ENCODE results near the gene CMTM5.

CMTM5 gene

GRCh38 chr14:23392613-23393012, 15.8 kb downstream of the CMTM5 start:
- H3K4me2 ChIP-seq (ENCODE audit: low read depth, low read length, poor library complexity, severe bottlenecking), result no peak overlapping the region

GRCh38 chr14:23396126-23396525, 19.3 kb downstream of the CMTM5 start:
- Histone ChIP-seq H3K4me2 (ENCODE audit: low read depth, low read length, poor library complexity, severe bottlenecking) (no peak overlapping the region), H3F3A (ENCODE audit: low read depth) (no peaks in the 10 kb centered on the region), H3K4me3 (ENCODE audit: low read length, poor library complexity, severe bottlenecking) (no peak overlapping the region), H3K36me3 (ENCODE audit: insufficient read depth, low read length) (no peaks in the 10 kb centered on the region), H3K9me3 (ENCODE audit: insufficient read depth, low read depth, low read length) (no peaks in the 10 kb centered on the region), H4K20me1 (ENCODE audit: insufficient read depth, low read length, poor library complexity, severe bottlenecking) (no peaks in the 10 kb centered on the region), H2AFZ (ENCODE audit: low read length) (no peak overlapping the region), H3K27me3 (ENCODE audit: insufficient read depth, low read length, poor library complexity, severe bottlenecking) (no peaks in the 10 kb centered on the region), H3K9ac (ENCODE audit: low read depth, low read length, poor library complexity, severe bottlenecking) (no peak overlapping the region), H3K4me1 (ENCODE audit: insufficient read depth, low read length, poor library complexity, severe bottlenecking) (no peaks in the 10 kb centered on the region), H3K9me2 (replicated peaks; ENCODE audit: low read depth, low read length) (no peaks in the 10 kb centered on the region), H3K79me2 (ENCODE audit: insufficient read depth, low read length) (no peaks in the 10 kb centered on the region)
- TF ChIP-seq, protein P1, sequence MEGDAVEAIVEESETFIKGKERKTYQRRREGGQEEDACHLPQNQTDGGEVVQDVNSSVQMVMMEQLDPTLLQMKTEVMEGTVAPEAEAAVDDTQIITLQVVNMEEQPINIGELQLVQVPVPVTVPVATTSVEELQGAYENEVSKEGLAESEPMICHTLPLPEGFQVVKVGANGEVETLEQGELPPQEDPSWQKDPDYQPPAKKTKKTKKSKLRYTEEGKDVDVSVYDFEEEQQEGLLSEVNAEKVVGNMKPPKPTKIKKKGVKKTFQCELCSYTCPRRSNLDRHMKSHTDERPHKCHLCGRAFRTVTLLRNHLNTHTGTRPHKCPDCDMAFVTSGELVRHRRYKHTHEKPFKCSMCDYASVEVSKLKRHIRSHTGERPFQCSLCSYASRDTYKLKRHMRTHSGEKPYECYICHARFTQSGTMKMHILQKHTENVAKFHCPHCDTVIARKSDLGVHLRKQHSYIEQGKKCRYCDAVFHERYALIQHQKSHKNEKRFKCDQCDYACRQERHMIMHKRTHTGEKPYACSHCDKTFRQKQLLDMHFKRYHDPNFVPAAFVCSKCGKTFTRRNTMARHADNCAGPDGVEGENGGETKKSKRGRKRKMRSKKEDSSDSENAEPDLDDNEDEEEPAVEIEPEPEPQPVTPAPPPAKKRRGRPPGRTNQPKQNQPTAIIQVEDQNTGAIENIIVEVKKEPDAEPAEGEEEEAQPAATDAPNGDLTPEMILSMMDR (conservative IDR thresholded peaks at IDR 0.05; ENCODE audit: low read length), result no peak
- TF ChIP-seq EZH2phosphoT487 (IDR thresholded peaks at IDR 0.05; ENCODE audit: borderline replicate concordance), result no peak

More at GRCh38 chr14:23392613-23393012, 15.8 kb downstream of the CMTM5 start:
- H2AFZ ChIP-seq (ENCODE audit: low read length), result no peak overlapping the region
- no peaks in the 10 kb centered on the region for H3K27me3 ChIP-seq (ENCODE audit: insufficient read depth, low read length, poor library complexity, severe bottlenecking)
- no peaks in the 10 kb centered on the region for H3K79me2 ChIP-seq (ENCODE audit: insufficient read depth, low read length)
- no peaks in the 10 kb centered on the region for H4K20me1 ChIP-seq (ENCODE audit: insufficient read depth, low read length, poor library complexity, severe bottlenecking)
- H3K9me2 ChIP-seq (replicated peaks; ENCODE audit: low read depth, low read length), result no peaks in the 10 kb centered on the region
- no peaks in the 10 kb centered on the region for H3K9me3 ChIP-seq (ENCODE audit: insufficient read depth, low read depth, low read length)
- no peaks in the 10 kb centered on the region for H3K36me3 ChIP-seq (ENCODE audit: insufficient read depth, low read length)
- H3F3A ChIP-seq (ENCODE audit: low read depth), result no peaks in the 10 kb centered on the region
- TF ChIP-seq, protein P1 (conservative IDR thresholded peaks at IDR 0.05; ENCODE audit: low read length), result no peak
- no peak for TF ChIP-seq EZH2phosphoT487 (IDR thresholded peaks at IDR 0.05; ENCODE audit: borderline replicate concordance)
- no peak overlapping the region for H3K9ac ChIP-seq (ENCODE audit: low read depth, low read length, poor library complexity, severe bottlenecking)
- H3K4me3 ChIP-seq (ENCODE audit: low read length, poor library complexity, severe bottlenecking), result no peak overlapping the region
- H3K4me1 ChIP-seq (ENCODE audit: insufficient read depth, low read length, poor library complexity, severe bottlenecking), result no peaks in the 10 kb centered on the region

DNA sequence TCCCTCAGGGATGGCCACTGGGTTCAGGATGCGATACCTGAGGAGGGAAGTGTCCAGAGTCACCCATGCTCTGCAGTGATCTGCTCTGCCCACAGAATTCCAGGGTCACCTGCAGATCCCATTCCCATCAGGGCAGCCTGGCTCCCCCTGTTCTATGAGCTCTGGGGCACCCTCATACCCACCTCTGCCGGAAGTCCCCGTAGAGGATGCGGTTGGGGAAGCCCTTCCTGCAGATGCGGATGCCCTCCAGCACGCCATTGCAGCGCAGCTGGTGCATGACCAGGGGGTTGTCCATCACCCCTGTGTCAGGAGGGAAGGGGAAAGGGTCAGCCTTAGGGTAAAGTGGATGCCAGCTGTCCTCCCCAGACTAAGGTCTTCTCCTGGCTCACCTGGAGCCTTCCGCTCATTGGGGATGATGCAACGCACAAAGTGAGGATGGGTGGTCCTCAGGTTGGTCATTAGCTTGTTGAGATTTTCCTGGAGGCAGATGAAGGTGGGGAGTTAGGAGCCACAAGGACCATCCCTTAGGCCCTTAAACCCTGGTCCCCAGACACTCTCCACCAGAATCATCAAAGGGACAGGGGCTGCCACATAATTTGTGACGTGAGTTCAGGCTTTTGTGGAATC, 20.0 kb downstream of the CMTM5 start:
- Histone ChIP-seq H2AFZ (ENCODE audit: low read length) (no peak overlapping the region), H3K9me2 (replicated peaks; ENCODE audit: low read depth, low read length) (no peaks in the 10 kb centered on the region), H3K79me2 (ENCODE audit: insufficient read depth, low read length) (no peaks in the 10 kb centered on the region), H3K4me3 (ENCODE audit: low read length, poor library complexity, severe bottlenecking) (no peak overlapping the region), H3K9ac (ENCODE audit: low read depth, low read length, poor library complexity, severe bottlenecking) (no peak overlapping the region), H3K4me2 (ENCODE audit: low read depth, low read length, poor library complexity, severe bottlenecking) (no peak overlapping the region), H3K27me3 (ENCODE audit: insufficient read depth, low read length, poor library complexity, severe bottlenecking) (no peaks in the 10 kb centered on the region), H4K20me1 (ENCODE audit: insufficient read depth, low read length, poor library complexity, severe bottlenecking) (no peaks in the 10 kb centered on the region), H3K9me3 (ENCODE audit: insufficient read depth, low read depth, low read length) (no peaks in the 10 kb centered on the region), H3K36me3 (ENCODE audit: insufficient read depth, low read length) (no peaks in the 10 kb centered on the region), H3K4me1 (ENCODE audit: insufficient read depth, low read length, poor library complexity, severe bottlenecking) (no peaks in the 10 kb centered on the region), H3F3A (ENCODE audit: low read depth) (no peaks in the 10 kb centered on the region)
- TF ChIP-seq, protein P1 (conservative IDR thresholded peaks at IDR 0.05; ENCODE audit: low read length), result no peak
- no peak for TF ChIP-seq EZH2phosphoT487 (IDR thresholded peaks at IDR 0.05; ENCODE audit: borderline replicate concordance)

Data from Loucy (cell line).